ENCODE data around the gene FAM222B. TPM values are rescaled to one million over a fixed set of nuclear protein-coding genes. Genes with fewer than 3 reads are reported as not detected.
A peak's percentile ranks its signal among the peaks of the same experiment; 100 is the strongest.

The FAM222B gene
- total and polyA plus RNA-seq, 9 of the 15 experiments (the other 6 are each of a cell fraction or from before 2014, with no cell fraction given) = 4.0 to 34.6 (median 7.5) TPM

GRCh38 chr17:28710861-28711722, 131.5 kb downstream of the FAM222B start (continued):
- TF ChIP-seq PREB (CRISPR knock-in tag; IDR thresholded peaks at IDR 0.05) = no peak
- no peak for TF ChIP-seq BCLAF1 (IDR thresholded peaks at IDR 0.05; ENCODE audit: borderline replicate concordance in 1 of 2, control insufficient read depth in 1 of 2, low read depth in 2 of 2, low read length in 1 of 2)
- TF ChIP-seq CC2D1A (IDR thresholded peaks at IDR 0.05) = no peak
- peak; percentile 73 for TF ChIP-seq NFYB (IDR thresholded peaks at IDR 0.05; ENCODE audit: extremely low read depth, insufficient read length)
- TF ChIP-seq ZNF263 (CRISPR knock-in tag; IDR thresholded peaks at IDR 0.05; ENCODE audit: borderline replicate concordance) = peak; percentile 37; the same call in 1 of the 2 replicates
- TF ChIP-seq DIDO1 (tag; IDR thresholded peaks at IDR 0.05; ENCODE audit: low read depth) = no peak
- TF ChIP-seq FOXA3 (CRISPR knock-in tag; conservative IDR thresholded peaks at IDR 0.05 in 1 of 2, IDR thresholded peaks at IDR 0.05 in 1 of 2) = 0 out of 4 replicates have a peak, but pooled peaks of 1 of the 2 experiments have one; percentile 70
- TF ChIP-seq HMG20B (CRISPR knock-in tag; IDR thresholded peaks at IDR 0.05) = no peak
- peak; percentile 60 for TF ChIP-seq NFIC (IDR thresholded peaks at IDR 0.05)
- TF ChIP-seq ZNF766 (CRISPR knock-in tag; conservative IDR thresholded peaks at IDR 0.05) = no peak
- TF ChIP-seq POLR2A (conservative IDR thresholded peaks at IDR 0.05) = peak; percentile 92
- TF ChIP-seq ZNF398 (CRISPR knock-in tag; IDR thresholded peaks at IDR 0.05) = no peak
- TF ChIP-seq KDM1A (IDR thresholded peaks at IDR 0.05) = no peak
- 0 out of 2 replicates have a peak, but pooled peaks have one; percentile 38 for TF ChIP-seq HIVEP1 (CRISPR knock-in tag; IDR thresholded peaks at IDR 0.05)
- peak; percentile 35 for TF ChIP-seq VEZF1 (CRISPR knock-in tag; IDR thresholded peaks at IDR 0.05)

Data from K562 (cell line).